Epithelial cell of umbilical artery (primary cell): ENCODE data around the gene BCL7A. TPM values are rescaled to one million over a fixed set of nuclear protein-coding genes. Genes with fewer than 3 reads are reported as not detected.

Source experiments
- total RNA-seq: library from RNA; depleted of rRNA; stranded (reverse); fragments of >200 nt; gene quantifications from 2 replicates; pipeline ENCODE4 v1.2.3, GENCODE V29; 2014

BCL7A gene
- 5.5 and 10.2 TPM in 2 replicates for total RNA-seq

DNA sequence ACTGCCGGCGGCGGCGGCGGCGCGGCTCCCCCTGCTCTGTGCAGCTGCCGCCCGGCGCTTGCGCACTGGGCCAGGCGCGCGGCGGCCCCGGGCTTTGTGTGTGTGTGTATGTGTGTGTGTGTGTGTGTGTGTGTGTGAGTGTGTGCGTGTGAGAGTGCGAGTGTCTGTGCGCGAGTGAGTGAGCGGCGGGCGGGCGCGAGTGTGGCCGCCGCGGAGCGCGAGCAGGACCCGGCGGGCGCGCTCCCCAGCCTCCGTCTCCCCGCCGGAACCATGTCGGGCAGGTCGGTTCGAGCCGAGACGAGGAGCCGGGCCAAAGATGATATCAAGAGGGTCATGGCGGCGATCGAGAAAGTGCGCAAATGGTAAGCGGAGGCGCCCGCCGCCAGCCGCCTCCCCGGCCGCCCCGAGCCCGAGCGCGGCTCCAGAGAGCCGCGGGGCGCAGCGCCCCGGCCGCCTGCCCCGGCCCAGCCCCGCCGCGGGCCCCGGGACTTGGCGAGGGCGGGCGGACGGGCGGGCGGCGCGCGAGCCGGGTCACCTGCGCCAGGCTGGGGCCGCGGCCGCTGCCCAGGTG is at the start of gene BCL7A:
TSS of gene BCL7A (plus strand) at position 63 of the 571 bp plus-strand sequence. CDS start at position 271, 208 bp downstream.

GRCh38 chr12:122078141-122079032 is 56.7 kb downstream of the BCL7A start, which contains the start of gene MLXIP:
MLXIP (plus strand) TSS chr12:122078756; CDS start chr12:122078854, 98 bp downstream.

Other genes with a start within 250 kb of the BCL7A start
- gene RHOF, start 228.2 kb upstream of the BCL7A start, total RNA-seq: 5.2 and 7.0 TPM in 2 replicates
- gene SETD1B, start 217.9 kb upstream of the BCL7A start, total RNA-seq: 1.6 and 1.7 TPM in 2 replicates
- not detected in 2 replicates for gene HPD, start 163.0 kb upstream of the BCL7A start, total RNA-seq
- 47.4 and 127 TPM in 2 replicates for gene PSMD9, start 133.1 kb upstream of the BCL7A start, total RNA-seq
- gene CFAP251, start 103.3 kb upstream of the BCL7A start, total RNA-seq: 0.97 and 1.4 TPM in 2 replicates
- gene MLXIP, start 56.9 kb downstream of the BCL7A start, total RNA-seq: 10.7 and 10.9 TPM in 2 replicates
- not detected in 2 replicates for gene IL31, start 152.3 kb downstream of the BCL7A start, total RNA-seq
- gene LRRC43, start 161.2 kb downstream of the BCL7A start, total RNA-seq: 1.2 and 1.6 TPM in 2 replicates
- gene B3GNT4, start 181.8 kb downstream of the BCL7A start, total RNA-seq: under 0.01 TPM in 1 of 2 replicates, not detected in the other
- gene DIABLO, start 204.2 kb downstream of the BCL7A start, total RNA-seq: 59.6 and 79.3 TPM in 2 replicates
- gene VPS33A, start 244.6 kb downstream of the BCL7A start, total RNA-seq: 16.2 and 24.8 TPM in 2 replicates